Right hindlimb (tissue), 1 donor: ENCODE measurements around the gene GARIN3.
A peak's percentile ranks its signal among the peaks of the same experiment; 100 is the strongest.

Experiments
- DNase-seq: peaks from one replicate; pipeline ENCODE4 v3.0.0-alpha.2; 2018

The GARIN3 gene

DNA sequence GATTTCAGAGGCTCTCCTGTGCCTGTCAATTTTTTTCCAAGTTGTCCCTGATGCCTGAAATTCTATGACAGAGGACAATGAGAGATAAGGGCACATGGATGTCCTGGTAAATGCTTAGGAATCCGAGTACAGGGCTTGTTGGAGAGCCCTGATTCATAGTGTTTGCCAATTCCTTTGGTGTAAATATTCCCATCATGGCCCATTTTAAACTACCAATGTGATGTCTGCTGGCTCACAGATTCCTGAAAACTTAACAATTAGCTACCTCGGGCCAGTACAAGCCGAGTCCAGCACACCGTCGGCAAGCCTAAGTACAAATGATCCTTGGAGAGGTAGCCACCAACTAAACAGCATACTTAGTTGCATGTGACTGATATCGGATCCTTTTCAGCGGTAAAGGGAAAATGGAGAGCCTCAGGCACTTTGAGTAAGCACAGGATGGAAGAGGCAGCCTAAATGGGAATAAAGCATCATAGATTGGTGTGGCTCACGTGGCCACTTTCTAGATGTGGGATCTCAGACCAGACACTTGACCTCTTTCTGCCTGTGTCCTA, 18.1 kb upstream of the GARIN3 start:
- DNase-seq = no peak

DNA sequence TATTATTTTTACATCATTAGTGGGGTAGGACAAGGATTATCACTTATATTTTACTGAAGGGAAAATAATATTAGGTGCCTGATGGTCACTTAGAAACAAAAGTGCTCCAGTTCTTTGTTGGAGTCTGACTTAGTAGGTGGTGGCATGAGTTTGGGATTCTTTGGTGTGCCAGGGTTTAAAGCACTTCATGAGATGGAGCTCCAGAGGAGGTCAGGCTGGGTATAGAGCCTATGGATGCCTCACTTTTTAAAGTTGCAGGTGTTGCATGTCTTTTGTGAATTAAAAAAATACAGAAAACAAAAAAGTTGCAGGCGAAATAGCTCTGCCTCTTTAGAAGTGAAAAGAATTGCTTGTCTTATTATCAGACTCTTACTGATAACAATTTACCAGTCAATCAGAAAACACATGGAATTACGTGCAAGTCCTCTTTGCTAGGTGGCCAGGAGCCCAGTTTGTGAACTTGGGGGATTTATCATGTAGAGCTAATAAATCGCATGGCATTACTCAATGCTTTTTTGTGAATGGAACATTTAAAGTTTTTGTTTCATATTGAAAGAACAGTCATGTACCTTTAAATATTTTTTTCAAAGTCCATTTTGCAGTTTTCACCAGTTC, 16.2 kb upstream of the GARIN3 start:
- no peak for DNase-seq

DNA sequence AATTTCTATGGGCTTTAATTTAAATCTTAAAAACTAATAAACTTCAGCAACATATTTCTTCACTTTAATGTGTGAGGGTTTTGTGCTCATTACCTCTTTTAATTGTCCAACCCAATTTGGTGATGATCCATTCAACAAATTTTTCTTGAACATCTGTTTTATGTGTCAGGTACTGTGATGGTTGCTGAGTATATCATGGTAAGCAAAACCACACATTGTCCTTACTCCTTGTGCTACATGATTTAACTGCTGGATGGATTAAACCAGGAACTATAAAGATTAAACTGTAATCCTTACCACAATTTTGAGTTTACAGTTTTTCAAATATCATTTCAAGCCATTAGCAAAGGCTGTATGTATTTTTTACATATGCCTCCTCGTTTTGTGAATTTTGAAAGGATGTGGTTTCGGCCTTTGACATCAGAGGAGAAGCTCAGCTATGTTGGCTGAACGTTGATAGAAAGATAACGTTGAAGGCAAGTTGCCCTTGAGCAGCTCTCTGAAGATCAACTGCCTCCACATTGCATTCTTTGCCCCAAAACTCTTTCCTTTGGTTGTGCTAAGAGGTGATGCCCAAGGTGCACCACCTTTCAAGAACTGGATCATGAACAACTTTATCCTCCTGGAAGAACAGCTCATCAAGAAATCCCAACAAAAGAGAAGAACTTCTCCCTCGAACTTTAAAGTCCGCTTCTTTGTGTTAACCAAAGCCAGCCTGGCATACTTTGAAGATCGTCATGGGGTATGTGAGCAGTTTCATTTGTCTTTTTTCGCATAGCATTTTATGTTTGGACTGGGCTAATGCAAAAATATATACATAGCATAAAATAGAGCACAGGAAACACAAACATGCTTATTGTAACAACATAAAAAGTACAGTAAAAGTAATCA, 14.6 kb upstream of the GARIN3 start, which contains the start of gene ITK:
TSS of gene ITK (plus strand) at position 467 of the 891 bp plus-strand sequence. CDS start at position 605, 138 bp downstream.
- no peak for DNase-seq

- no peak for DNase-seq
Measured at GRCh38 chr5:157178966-157179365, 12.9 kb upstream of the GARIN3 start.

GRCh38 chr5:157177953-157178352, 11.9 kb upstream of the GARIN3 start:
- no peak for DNase-seq

- no peak for DNase-seq
Measured at GRCh38 chr5:157175071-157175612, 9.1 kb upstream of the GARIN3 start.

GRCh38 chr5:157172403-157172802, 6.3 kb upstream of the GARIN3 start:
- no peak for DNase-seq

GRCh38 chr5:157168286-157168685, 2.2 kb upstream of the GARIN3 start:
- no peak for DNase-seq

DNA sequence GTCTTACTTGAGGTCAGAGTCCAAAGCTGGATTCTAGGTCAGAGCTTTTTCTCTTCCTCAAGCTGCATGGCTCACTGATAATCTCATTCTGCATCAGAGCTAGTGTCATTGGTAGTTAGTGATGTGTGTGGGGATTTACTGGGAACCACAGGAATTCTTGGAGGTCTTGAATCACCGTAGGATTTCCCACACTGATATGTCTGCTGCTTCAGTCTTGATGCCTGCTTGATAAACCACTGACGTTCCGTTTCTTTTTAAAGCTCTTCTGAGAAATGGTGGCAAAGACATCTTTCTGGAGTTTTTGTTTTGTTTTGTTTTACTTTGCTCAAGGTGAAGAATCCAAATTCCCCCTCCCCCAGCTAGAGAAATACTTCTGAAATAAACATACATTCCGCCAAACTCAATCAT, 1.2 kb upstream of the GARIN3 start:
- DNase-seq = no peak

DNA sequence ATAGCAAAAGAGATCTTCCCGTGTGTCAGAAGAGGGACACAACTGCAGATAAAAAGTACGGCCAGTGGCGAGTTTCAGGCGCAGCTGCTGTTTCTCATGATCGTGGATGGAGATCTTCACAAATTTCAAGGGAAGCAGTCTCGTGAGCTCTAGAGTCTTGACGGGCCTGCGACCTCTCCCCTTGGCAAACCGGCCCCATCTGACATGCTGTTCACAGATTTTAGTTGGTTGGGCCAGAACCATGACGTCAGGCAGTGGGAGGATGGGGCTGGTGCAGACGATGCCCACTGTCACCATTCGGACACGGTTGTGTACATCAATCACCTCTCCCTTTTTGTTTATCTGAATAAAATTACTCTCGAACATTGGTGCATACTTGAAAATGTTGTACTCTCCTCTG, 396 bp downstream of the GARIN3 start:
- no peak for DNase-seq

GRCh38 chr5:157165261-157165660, 803 bp downstream of the GARIN3 start:
- DNase-seq = no peak

GRCh38 chr5:157164521-157164920, 1.5 kb downstream of the GARIN3 start:
- DNase-seq = no peak

- DNase-seq = no peak
Measured at GRCh38 chr5:157162919-157163510, 3.0 kb downstream of the GARIN3 start.

- DNase-seq = no peak
Measured at GRCh38 chr5:157161996-157162395, 4.1 kb downstream of the GARIN3 start.

- no peak for DNase-seq
Measured at GRCh38 chr5:157160001-157160400, 6.1 kb downstream of the GARIN3 start.

DNA sequence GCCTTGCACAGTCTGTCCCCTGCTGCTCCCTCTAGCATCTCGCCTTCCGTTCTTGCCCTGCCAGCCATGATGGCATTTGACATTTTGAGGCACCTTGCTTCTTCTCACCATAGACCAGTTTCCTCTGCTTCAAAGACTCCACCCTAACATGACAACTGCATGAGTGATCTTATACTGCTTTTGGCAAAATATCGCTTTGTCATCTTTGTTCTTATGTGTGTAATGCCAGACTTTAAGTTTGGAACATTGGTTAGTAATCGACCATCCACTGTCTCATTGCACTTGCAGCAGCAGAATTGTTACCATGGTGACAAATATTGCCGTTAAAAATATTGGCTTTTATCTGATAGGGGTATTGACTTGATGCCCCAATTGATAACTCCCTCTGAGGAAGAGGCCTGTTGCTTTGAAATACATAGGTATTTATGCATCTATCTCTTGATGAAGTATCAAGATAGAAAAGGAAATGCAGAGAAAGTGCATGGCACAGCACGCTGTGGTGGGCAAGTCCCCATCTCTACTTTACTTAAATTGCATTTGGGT, 6.8 kb downstream of the GARIN3 start:
- no peak for DNase-seq

DNA sequence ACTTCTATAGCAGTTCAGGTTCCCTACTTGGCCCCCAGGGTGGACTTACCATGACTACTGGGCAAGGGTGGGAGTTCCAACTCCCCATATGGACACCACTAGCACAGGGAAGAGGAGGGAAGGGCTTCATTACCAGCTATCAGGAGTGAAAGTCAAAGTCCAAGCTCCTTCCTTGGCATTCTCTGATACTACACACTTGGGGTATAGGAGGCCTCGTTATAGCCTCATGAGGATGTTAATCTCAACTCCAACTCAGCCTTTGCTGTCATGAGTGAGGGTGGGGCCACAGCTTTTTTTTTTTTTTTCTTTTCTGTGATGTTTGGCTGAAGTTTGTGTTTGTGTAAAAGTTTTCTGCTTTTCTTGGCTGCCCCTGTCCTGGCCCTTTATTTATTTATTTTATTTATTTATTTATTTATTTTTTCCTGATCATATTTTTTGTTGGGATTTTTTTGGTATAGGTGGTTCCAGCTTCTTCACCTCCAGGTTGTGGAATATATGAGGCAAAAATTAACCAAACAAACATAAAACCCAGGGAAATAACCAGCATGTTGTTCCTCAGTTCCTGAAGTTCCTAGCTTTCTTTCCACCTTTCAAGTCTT, 8.7 kb downstream of the GARIN3 start:
- no peak for DNase-seq

- no peak for DNase-seq
Measured at GRCh38 chr5:157155297-157155696, 10.8 kb downstream of the GARIN3 start.

DNA sequence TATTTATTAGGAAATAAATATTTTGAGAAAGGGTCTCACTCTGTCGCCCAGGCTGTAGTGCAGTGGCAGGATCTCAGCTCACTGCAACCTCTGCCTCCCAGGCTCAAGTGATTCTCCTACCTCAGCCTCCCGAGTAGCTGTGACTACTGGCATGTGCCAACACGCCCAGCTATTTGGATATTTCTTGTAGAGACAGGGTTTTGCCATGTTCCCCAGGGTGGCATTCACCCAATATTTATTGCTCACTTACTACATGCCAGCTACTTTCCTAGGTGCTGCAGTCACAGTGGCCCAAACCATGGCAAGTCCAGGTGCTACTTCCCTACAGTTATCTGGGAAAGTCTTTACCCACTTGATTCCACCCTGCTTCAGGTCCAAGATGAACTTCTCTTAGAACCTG, 15.1 kb downstream of the GARIN3 start:
- DNase-seq = no peak

- peak; percentile 70 for DNase-seq
Measured at GRCh38 chr5:157148734-157149615, 17.1 kb downstream of the GARIN3 start.
